Stimulated activated CD4-positive, alpha-beta T cell treated with anti-CD3 and anti-CD28 coated beads, TNF-alpha, amount 100 ng/mL, for 24 hours (primary cell): ENCODE data around the gene RELA.
"Not testable (repeated sequence)": the region's sequence is repeated elsewhere in the genome, so short reads cannot be mapped to it uniquely, and the experiment has no call there.

Experiments
- DNase-seq, 3 experiments: peaks; one replicate each; pipeline ENCODE4 v3.0.0-alpha.2; 2020; ENCODE audit warnings: low read depth in 3 of 3

The RELA gene

DNA sequence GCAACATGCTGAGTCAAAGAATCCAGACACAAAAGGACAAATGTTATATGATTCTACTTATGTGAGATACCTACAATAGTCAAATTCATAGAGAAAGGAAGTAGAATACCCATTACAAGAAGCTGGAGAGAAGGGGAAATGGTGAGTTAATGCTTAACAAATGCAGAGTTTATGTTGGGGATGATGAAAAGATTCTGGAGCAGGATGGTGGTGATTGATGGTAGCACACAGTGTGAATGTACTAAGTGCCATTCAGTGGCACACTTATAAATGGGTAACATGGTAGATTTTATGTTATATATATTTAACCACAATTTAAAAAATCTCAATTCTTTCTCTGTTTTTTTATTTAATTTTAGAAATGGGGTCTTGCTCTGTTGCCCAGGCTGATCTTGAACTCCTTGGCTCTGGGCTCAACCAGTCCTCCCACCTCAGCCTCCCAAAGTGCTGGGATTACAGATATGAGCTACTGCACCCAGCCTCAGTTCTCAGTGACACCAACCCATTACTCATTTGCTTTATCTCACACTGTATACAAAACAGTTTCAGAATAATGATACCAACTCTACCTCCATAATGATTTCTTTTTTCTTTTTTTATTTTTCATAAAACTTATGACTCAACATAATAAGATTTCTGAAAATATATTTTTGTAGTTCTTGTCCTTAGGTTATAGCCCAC, 9.6 kb upstream of the RELA start:
- DNase-seq = no peak

DNA sequence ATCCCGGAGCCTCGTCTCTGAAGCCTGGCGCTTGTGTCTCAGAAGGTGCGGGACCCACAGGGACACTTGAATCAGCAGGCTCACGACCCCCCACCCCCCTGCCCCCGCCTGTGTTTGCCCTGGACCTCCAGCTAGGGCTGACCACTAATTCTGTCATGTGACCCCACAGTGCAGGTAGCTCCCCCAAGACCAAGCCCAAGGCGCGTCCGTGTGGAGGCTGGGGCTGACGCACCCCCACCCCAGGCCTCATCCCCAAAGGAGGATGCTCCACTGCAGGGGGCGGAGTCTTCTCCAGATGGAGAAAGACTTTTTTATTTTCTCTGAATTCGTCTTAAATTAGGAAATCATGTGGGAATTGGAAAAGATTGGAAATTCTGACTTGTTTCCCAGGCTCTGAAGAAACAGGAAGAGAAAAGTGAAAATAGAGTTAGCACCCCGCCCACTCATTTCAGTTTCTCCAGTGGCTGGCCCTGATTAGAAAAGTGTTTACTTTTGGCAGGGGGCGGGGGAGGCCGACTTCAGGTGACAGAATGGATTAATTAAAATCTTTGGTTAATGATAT, 1.0 kb upstream of the RELA start:
- DNase-seq = peak in 1 of 3 experiments; percentile 57

DNA sequence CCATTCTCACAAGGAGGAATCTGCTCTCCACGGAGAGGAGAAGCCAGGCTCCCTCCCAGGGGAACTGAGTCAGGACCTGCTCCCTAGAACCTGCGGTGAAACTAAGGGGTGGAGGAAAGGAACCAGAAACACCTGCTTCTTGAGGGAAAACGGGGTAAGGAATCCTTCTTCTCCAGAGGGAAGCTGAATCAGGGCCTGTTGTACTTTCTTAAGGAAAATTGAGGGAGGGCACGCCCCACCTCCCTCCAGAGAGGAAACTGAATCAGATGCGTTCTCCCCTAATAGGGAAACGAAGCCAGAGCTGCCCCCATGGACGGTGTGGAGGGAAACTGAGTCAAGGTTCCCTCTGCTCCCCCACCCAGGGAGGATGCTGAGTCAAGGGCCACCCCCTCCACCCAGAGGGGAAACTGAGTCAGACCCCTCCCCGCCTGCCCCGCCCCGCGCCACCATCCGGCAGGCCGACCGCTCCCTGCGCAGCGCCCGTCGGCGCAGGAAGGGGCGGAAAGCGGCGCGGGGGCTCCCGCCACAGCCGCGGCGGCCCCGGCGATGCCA, 393 bp downstream of the RELA start:
- DNase-seq = no peak

DNA sequence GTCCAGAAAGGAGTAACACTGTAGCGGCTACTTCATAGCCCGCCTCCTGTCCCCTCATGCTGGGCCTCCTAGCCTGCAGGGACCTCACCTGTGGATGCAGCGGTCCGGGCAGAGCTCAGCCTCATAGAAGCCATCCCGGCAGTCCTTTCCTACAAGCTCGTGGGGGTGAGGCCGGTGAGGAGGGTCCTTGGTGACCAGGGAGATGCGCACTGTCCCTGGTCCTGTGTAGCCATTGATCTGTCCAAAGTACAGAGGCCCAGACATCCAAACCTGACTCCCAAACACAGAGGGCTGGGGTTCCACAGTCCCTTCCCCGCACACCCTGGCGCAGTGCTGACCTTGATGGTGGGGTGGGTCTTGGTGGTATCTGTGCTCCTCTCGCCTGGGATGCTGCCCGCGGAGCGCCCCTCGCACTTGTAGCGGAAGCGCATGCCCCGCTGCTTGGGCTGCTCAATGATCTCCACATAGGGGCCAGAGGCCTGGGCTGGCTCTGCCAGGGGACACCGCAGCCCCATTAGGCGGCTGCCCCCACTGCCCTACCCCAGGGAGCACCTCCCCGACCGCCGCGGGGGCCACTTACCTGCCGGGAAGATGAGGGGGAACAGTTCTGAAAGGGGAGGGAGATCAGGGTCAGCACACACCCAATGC, 993 bp downstream of the RELA start:
- DNase-seq = no peak

DNA sequence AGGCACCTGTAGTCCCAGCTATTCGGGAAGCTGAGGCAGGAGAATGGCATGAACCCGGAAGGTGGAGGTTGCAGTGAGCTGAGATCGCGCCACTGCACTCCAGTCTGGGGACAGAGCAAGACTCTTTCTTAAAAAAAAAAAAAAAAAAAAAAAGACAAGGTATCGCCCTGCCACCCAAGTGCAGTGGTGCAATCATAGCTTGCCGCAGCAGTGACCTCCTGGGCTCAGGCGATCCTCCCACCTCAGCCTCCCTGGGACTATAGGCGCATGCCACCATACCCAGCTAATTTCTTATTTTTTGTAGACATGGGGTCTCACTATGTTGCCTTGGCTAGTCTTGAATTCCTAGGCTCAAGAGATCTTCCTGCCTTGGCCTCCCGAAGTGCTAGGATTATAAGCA, 1.8 kb downstream of the RELA start:
- not testable (repeated sequence) for DNase-seq

DNA sequence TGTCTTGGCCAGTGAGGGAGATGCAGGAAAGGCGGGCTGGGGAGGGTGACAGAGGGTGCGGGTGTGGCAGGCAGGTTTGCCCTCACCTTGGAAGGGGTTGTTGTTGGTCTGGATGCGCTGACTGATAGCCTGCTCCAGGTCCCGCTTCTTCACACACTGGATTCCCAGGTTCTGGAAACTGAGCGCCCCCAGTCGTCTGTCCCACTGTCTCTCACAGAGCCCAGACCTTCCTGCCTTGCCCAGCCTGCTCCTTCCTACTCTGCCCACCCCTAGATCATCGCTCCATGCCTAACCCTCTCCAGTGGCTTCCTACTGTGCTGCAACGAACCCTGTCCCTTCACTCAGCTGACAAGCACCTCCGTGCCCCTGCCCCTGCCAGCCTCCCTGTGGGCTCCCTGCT, 2.7 kb downstream of the RELA start:
- DNase-seq = no peak

DNA sequence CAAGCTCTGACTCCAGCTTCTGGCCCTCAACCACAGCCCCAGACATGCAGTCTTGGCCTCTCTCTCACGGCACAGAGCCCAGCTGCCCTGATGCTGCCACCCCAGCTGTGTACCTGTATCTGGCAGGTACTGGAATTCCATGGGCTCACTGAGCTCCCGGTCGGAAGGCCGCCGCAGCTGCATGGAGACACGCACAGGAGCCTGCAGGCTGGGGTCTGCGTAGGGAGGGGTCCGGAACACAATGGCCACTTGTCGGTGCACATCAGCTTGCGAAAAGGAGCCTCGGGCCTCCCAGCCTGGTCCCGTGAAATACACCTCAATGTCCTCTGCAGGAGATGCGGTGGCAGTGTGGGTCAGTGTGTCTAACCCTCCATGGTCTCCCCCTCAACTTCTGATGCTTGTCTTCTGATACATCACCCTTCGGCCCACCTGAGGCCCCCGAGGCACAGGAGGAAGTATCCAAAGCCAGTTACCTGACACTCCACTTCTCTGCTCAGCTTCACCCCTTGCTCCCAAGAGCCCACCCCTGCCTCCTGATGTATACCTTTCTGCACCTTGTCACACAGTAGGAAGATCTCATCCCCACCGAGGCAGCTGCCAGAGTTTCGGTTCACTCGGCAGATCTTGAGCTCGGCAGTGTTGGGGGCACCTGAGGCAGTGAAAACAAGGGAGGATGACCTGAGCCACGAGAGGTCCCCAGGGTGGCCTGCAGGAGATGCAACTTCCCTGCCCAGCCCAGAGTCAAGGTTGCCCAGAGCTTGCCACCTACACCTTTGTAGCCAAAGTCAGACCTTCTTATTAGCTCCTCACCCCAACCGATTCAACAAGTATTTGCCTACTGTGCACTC, 4.3 kb downstream of the RELA start:
- no peak for DNase-seq

DNA sequence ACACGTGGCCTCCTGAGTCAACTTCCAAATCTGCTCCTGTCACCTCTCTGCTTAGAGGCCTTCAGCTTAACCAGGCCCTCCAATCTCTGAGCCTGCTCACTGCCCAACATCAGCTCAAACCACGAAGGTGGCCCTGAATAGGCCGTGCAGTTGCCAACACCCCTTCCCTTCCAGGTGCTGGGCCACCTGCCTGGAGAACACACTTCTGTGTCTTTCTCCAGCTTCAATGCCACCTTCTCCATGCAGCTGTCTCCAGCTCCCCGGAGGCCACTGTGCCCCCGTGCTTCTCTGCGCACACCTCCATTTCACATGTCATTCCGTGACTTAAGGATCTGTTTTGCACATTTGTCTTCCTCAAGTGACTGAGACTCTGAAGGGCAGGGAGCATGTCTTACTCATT, 5.3 kb downstream of the RELA start:
- DNase-seq = no peak

DNA sequence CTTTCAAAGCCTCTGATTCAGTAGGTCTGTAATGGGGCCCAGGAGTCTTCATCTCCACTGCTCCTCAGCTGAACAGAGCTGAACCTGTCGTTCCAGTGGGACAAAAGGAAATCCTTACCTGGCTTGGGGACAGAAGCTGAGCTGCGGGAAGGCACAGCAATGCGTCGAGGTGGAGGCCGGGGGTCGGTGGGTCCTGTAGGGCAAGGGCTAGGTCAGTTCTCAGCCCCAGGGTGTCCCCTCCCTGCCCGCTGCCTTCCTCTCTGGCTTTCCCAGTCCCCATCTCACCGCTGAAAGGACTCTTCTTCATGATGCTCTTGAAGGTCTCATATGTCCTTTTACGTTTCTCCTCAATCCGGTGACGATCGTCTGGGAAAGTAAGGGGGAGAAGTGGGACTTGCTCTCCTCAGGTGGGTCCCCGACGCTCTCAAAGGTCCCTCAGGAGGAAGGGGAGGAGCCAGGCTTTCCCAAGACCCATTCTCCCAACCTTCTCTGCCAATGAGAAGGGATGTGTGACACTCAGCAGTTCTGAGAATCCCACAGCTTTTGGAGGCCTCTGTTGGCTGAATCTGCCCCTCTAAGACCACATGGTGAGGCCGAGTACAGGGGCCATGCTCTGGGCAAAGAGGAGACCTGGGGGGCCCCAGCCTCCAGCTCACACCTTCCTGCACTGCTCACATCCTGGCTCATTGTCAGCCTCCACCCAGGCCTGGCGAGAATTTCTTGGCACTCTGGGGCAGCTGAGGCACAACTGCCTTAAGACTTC, 7.0 kb downstream of the RELA start:
- DNase-seq = no peak

DNA sequence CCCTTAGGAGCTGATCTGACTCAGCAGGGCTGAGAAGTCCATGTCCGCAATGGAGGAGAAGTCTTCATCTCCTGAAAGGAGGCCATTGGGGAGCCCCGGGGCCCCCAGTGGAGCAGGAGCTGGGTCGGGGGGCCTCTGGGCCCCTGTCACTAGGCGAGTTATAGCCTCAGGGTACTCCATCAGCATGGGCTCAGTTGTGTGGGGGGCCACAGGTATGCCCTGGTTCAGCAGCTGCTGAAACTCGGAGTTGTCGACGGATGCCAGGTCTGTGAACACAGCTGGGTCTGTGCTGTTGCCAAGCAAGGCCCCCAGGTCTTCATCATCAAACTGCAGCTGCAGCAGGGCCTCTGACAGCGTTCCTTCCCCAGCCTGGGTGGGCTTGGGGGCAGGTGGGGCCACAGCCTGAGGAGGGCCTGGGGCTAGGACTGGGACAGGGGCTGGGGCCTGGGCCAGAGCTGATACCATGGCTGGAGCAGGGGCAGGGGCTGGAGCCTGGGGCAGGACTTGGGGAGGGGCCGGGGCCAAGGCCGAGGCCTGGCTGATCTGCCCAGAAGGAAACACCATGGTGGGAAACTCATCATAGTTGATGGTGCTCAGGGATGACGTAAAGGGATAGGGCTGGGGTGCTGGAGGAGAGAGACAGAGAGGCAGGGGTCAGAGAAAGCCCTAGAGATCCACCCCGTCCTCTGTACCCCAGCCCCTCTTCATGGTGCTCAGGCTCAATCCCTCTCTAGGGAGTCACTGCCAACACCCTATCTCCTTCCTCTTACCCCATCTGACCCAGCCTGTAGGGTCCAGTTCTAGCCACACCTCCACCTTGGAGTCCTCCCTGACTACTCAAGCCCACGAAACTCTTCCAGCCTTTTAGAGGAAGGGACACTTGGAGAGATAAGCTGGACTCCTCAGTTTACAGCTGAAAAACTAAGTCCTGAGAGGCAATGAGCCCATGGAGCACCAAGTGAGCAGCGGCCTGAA, 8.1 kb downstream of the RELA start:
- no peak for DNase-seq

DNA sequence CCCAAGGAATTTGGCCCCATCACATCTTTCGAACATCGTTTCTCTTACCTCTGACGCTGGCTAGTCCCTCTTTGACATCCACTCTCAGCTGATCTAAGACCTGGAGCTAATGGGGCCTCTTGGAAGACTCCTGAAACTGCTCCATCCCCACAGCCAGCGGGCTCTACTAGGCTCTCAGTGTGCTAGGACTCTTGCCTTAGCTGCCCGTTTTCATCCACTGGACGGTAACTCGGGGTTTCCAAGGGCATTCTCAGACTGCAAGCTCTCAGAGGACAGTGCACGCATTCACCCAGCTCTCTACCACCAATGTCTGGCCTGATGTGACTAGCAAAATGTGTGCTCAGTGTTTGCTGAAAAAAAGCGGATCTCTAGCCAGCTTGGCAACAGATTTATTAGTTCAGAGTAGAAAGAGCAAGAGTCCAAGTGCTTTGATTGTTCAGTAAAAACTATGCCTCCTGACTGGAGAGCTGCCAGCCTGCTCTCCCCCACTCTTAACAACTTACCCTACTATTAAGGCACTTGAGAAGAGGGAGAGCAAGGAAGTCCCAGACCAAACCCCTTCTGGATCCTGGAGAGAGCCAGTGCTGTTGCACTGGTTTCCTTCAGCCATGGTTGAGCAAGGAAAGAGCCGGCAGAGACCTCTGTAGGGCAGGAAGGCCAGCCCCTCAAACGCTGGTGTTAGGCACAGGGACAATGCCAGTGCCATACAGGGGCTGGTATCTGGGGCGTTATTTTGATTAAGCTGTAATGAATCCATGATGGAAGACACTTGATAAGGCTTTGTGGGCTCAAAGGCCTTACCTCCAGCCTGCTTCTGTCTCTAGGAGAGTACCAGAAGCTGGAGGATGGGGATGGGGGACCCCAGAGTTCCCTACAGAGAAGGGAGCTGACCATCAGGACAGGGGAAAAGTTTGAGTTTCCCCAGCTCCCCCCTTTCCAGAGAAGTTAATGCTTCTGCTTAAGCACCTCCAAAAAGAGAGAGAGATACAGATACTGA, 9.2 kb downstream of the RELA start:
- DNase-seq = no peak

DNA sequence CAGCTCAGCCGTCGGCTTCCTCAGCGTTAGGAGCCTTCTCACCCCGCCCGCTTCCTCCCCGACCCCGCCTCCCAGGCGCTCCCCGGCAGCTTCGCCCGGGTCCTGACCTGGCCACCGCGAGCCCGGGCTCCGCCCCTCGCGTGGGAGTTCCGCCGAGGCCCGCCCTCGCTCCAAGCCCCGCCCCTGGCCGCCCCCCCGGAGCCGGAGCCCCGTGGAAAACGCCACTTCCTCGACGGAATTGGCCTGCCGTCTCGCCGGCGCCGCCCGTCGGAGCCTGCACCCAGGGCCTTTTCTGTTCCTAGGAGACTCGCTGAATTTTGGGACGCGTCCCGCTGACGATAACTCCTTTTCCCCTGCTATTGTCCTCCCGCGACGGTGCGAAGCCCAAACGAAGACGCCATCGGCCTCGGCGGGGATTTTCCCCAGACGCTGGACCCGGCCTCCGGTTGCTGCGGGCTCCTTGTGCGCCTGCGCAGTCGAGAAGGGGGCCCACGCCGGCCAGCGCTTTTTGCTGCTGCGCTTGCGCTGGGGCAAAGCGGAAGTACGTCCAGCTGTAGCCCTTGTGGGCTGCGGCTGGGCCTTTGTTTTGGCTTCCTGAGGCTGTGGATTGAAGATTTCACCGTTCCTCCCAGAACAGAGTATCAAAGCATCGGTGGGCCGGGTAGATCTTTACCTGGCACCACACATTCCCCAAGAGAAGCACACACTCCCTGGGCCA, 10.0 kb downstream of the RELA start:
- peak; percentile 89 to 96 (median 92) for DNase-seq

DNA sequence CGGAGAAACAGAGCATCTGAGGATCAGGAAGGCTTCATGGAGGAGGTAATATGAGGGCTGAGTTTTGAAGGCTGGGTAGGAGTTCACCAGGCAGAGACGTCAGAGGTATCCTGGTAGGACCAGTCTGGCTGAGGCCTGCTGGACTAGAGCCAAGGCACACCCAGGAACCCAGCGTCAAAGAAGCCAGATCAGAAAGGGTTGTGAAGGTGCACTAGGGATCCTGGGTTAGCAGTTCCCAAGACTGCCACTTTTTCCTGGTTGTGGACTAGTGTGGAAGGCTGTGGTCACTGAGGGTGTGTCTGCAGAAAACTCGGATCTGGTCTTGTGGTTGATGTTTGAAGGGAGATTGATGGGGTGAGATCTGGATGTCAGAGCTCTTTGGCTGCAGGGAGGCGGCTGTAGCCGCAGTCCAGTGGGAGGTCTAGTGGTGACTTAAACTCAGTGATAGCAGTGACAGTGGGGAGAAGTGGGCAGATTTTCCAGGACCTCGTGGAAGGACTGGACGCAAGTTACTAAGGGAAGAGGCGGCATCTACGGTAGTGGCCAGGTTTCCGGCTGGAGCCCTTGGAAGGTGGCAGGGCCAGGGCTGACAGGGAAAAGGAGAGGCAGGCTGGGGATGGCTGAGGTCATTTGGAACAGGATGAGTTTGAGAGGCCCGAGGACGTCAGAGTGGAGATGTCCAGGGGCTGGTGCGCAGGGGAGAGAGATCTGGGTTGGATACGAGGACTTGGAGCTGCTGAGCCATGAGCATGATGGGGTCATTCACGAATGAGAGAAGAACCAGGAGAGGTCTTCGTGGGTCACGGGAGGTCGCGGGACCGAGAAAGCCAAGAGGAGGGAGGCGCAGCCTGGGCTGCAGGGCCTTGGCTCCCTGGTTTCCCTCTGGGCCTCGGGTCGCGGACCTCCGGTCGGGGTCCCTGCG, 10.9 kb downstream of the RELA start:
- DNase-seq = no peak

DNA sequence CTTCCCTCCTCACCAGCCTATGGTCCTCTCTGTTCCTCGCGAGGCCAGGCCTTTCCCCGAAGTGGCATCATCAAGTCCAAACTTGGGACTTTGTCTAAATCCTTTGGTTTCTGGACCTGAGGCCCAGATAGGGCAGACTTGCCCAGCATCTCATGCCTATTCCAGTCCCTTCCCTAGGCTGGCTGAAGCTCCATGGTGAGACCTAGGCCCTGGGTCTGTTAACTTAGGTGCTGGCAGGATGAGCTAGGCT, 11.5 kb downstream of the RELA start:
- DNase-seq = no peak

DNA sequence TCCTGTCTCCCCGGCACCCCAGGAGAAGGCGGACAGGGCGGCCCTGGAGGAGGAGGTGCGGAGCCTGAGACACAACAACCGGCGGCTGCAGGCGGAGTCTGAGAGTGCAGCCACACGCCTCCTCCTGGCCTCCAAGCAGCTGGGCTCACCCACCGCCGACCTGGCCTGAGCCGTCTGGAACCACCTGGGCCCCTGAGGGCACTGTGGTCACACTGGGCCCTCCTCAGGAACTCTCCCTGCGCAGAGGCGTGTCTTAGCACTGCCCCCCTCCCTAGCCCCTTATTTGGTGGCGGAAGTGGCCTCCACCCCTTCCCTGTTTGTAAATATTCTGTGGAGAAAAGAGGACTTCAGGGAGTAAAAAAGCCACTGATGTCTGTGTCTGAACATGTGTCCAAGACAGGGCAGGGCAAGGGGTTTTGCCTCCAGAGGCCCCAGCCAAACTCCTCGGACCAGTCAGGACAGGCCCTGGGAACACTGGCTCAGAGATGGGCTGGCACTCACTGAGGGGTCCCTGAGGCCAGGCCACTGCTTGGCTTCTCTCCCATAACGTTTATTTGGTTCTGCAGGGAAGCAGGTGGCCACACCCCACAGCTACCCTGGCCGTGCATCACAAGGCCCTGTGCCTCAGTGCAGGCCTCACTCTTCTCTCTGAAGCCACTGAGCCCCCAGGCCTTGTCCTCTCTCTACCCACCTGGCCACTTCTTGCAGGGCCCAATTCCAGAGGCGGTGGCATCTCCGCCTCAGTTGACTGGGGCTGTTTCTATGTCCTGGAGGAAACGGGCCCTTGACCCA, 12.0 kb downstream of the RELA start:
- no peak for DNase-seq

DNA sequence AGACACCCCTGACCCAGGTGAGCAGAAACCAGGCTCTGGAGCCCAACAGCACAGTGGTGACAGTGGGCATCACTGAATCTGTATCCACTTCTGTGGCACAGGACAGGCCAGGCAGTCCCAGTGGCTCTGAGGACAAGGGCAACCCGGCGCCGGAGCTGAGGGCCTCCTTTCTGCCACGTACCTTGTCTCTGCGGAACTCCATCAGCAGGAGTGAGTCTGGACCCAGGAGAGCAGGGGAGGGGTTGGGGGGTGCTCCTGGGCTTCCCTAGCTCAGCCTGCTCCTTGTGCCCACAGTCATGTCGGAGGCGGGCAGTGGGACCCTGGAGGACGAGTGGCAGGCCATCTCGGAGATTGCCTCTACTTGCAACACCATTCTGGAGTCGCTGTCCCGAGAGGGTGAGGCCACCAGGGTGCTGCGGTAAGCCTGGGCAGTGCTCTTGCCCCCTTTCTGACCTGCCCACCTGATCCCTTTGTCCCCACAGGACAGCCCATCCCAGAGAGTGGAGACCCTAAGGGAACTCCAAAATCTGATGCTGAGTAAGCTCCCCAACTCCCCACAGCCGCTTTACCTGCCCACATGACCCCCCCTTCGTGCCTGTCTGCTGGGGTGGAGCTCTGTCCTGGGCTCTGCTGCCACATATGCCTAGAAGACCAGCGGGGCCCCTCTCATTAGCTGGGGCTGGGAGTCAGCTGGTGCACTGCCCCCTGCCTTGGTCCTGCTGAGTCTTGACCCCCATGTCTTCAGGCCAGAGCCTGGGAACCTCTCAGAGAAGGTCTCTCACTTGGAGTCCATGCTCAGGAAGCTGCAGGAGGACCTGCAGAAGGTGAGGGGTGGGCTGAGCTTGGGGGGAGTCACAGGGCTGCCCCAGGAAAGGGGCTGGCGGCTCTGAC, 12.8 kb downstream of the RELA start:
- DNase-seq = no peak
